LNCaP clone FGC (cell line): ENCODE data around the gene TAAR9.
A peak's percentile ranks its signal among the peaks of the same experiment; 100 is the strongest.

Experiments
- DNase-seq: peaks from one replicate; pipeline ENCODE4 v3.0.0-alpha.2; 2011; ENCODE audit warnings: low read depth
- H3K4me3 ChIP-seq: 2 replicates; pipeline ENCODE4 v1.5.1; 2011; ENCODE audit warnings: mild to moderate bottlenecking, low read depth, low read length, control low read depth
- CTCF ChIP-seq: IDR thresholded peaks from 2 replicates; pipeline ENCODE4 v1.5.1; 2012; ENCODE audit warnings: mild to moderate bottlenecking; ENCODE audit not compliant: control insufficient read depth, insufficient read depth; ENCODE audit errors: extremely low read depth

Gene TAAR9

GRCh38 chr6:132506461-132506860 is 31.6 kb upstream of the TAAR9 start:
- no peak for TF ChIP-seq CTCF
- no peak for DNase-seq
- no peak overlapping the region for H3K4me3 ChIP-seq

- no peak for DNase-seq
- no peak for TF ChIP-seq CTCF
- H3K4me3 ChIP-seq: no peak overlapping the region
Observed at GRCh38 chr6:132506869-132507808, 30.9 kb upstream of the TAAR9 start.

GRCh38 chr6:132511210-132511830 is 26.8 kb upstream of the TAAR9 start:
- H3K4me3 ChIP-seq: no peak overlapping the region
- TF ChIP-seq CTCF: no peak
- DNase-seq: no peak

- no peak for DNase-seq
- peak overlapping the region; percentile 65; the same call in 1 of the 2 replicates for H3K4me3 ChIP-seq
- no peak for TF ChIP-seq CTCF
Observed at GRCh38 chr6:132511831-132512220, 26.3 kb upstream of the TAAR9 start.

GRCh38 chr6:132512342-132512637 is 25.8 kb upstream of the TAAR9 start:
- TF ChIP-seq CTCF: no peak
- DNase-seq: no peak
- H3K4me3 ChIP-seq: peak overlapping the region; percentile 65

- DNase-seq: peak; percentile 41
- no peak for TF ChIP-seq CTCF
- peak within 1 kb of the TSS; percentile 65 for H3K4me3 ChIP-seq
Observed at GRCh38 chr6:132512638-132513632, 25.1 kb upstream of the TAAR9 start, which contains the start of gene STX7. TSS of gene STX7 (minus strand) at chr6:132513116. CDS start at chr6:132503530, 9,586 bp downstream.
